Measurements from ENCODE around the gene RAPGEF4. TPM values are rescaled to one million over a fixed set of nuclear protein-coding genes. Genes with fewer than 3 reads are reported as not detected.

The RAPGEF4 gene
- polyA plus RNA-seq, 1 experiment = 0.60 TPM

DNA sequence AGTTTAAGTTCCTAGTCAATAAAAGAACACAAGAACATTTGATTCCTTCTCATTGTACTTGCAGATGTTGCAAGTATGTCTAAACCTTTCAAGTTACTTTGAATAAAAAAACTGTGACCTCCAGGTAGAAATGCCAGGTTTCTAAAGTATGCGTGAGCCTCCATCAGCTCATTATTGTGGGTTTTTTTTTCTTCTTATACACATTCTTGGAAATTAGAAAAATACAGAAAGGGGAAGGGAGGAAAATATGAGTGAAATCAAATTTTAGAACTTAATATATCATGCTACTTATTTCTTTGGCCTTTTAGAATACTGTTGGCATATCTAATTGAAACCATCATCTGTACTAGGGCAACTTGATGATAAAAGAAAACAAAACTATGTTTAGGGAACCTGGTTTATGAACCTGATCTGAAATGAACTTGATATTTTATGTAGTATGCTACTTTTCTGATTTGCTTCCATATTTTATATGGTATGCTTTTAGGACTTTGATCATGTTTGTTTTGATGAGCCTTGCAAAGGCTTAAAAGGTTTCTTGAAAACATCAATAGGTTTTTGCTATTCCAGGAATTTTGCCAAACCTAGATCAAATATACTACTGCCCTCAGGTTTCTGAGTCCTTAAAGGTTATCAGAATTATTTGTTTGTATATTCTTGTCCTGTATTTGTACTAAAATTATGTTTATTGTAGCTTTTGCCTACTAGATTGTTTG, 209.3 kb downstream of the RAPGEF4 start:
- TF ChIP-seq, protein P1, sequence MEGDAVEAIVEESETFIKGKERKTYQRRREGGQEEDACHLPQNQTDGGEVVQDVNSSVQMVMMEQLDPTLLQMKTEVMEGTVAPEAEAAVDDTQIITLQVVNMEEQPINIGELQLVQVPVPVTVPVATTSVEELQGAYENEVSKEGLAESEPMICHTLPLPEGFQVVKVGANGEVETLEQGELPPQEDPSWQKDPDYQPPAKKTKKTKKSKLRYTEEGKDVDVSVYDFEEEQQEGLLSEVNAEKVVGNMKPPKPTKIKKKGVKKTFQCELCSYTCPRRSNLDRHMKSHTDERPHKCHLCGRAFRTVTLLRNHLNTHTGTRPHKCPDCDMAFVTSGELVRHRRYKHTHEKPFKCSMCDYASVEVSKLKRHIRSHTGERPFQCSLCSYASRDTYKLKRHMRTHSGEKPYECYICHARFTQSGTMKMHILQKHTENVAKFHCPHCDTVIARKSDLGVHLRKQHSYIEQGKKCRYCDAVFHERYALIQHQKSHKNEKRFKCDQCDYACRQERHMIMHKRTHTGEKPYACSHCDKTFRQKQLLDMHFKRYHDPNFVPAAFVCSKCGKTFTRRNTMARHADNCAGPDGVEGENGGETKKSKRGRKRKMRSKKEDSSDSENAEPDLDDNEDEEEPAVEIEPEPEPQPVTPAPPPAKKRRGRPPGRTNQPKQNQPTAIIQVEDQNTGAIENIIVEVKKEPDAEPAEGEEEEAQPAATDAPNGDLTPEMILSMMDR (IDR thresholded peaks at IDR 0.05; ENCODE audit: insufficient read depth, low read depth, low read length) = no peak
- DNase-seq (ENCODE audit: low read depth) = no peak
- no peaks in the 10 kb centered on the region for H3K27me3 ChIP-seq (ENCODE audit: control insufficient read depth, insufficient read depth, low read length)
- ChIA-PET POLR2A (no interaction called here), CTCF (interaction anchor here (0.9 kb wide), 1 partner anchor 83 kb away, joined by 3 read pairs; no protein-coding TSS in a partner anchor)
- no peaks in the 10 kb centered on the region for H3K36me3 ChIP-seq (ENCODE audit: control insufficient read depth, insufficient read depth, low read length)
- H3K4me3 ChIP-seq (ENCODE audit: low read depth, low read length) = no peak overlapping the region

DNA sequence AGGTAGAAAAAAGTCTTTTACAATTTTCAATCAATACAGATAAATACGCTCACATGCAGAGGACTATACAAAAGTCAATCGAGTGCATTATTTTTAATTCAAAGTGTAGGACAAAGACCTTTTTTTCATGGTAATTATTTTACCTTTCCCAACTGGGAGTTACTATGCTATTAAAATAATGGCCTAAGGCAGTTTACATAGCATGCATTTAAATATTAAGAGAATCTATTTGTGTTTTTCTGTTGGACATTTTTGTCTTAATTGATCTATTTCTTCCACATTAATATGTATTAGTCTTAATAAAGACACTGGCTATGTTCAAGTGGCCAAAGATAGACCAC, 209.8 kb downstream of the RAPGEF4 start:
- POLR2A ChIA-PET = no interaction called here

DNA sequence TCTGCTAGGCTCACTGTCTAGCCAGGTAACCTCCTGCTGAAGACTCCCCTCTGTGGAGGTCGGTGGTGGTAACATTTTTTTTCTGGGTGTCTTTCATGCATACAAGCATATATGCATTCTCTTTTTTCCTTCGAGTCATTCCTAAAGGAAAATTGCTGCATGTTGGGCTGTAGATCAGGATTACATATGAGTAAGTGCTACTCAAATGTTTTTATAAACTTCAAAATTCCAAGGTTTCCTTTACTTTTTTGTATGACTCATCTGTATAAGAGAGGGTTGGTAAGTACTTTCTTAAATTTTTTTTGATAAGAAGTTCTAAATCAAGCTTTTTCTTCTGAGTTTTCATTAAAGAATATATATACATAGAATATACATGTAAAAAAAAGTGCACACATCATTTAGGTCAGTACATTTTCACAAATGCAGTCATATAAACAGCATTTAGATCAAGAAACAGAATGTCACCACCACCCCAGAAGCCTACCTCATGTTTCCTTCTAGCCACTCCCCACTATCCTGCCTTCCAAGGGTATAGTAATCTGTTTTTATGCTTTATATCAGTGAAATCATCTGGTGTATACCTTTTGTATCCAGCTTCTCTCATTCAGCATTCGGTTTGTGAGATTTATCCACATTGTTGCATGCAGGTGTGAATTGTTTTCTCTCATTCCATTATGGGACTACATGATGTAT, 212.0 kb downstream of the RAPGEF4 start:
- Histone ChIP-seq H3K27me3 (ENCODE audit: control insufficient read depth, insufficient read depth, low read length) (no peaks in the 10 kb centered on the region), H3K4me3 (ENCODE audit: low read depth, low read length) (no peak overlapping the region), H3K36me3 (ENCODE audit: control insufficient read depth, insufficient read depth, low read length) (no peaks in the 10 kb centered on the region)
- CTCF ChIA-PET = interaction anchor here (0.7 to 0.8 kb wide), 3 partner anchors 15 to 141 kb away, joined by 3 read pairs; no protein-coding TSS in a partner anchor
- TF ChIP-seq, protein P1 (IDR thresholded peaks at IDR 0.05; ENCODE audit: insufficient read depth, low read depth, low read length) = no peak
- no peak for DNase-seq (ENCODE audit: low read depth)
- POLR2A ChIA-PET = no interaction called here

More for the DNA sequence above, 209.8 kb downstream of the RAPGEF4 start:
- no peak overlapping the region for H3K4me3 ChIP-seq (ENCODE audit: low read depth, low read length)
- TF ChIP-seq, protein P1 (IDR thresholded peaks at IDR 0.05; ENCODE audit: insufficient read depth, low read depth, low read length) = no peak
- H3K27me3 ChIP-seq (ENCODE audit: control insufficient read depth, insufficient read depth, low read length) = no peaks in the 10 kb centered on the region
- no peak for DNase-seq (ENCODE audit: low read depth)
- no peaks in the 10 kb centered on the region for H3K36me3 ChIP-seq (ENCODE audit: control insufficient read depth, insufficient read depth, low read length)
- CTCF ChIA-PET = no interaction called here

DNA sequence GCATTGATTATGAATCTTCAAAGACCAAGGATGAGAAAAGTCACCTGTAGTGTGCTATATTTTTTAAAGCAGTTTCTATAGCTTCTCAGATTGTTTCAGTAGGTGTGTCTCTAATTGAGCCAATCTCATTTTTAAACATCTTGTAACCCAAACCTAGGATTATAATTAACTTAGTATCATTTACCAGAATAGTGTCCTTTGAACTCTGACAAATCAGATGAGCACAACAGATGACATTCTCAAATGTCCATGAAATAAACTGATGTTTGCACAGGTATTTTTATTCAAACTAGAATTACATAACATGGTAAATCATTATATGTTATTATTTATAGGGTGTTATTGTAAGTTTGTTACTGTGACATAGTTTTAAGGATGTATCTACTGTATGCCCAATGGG, 213.9 kb downstream of the RAPGEF4 start:
- Histone ChIP-seq H3K36me3 (ENCODE audit: control insufficient read depth, insufficient read depth, low read length) (no peaks in the 10 kb centered on the region), H3K27me3 (ENCODE audit: control insufficient read depth, insufficient read depth, low read length) (no peaks in the 10 kb centered on the region), H3K4me3 (ENCODE audit: low read depth, low read length) (no peak overlapping the region)
- ChIA-PET POLR2A (no interaction called here), CTCF (interaction anchor here (0.8 to 1.3 kb wide), 2 partner anchors 10 to 17 kb away, joined by 3 read pairs; no protein-coding TSS in a partner anchor)
- TF ChIP-seq, protein P1 (IDR thresholded peaks at IDR 0.05; ENCODE audit: insufficient read depth, low read depth, low read length) = no peak
- no peak for DNase-seq (ENCODE audit: low read depth)

DNA sequence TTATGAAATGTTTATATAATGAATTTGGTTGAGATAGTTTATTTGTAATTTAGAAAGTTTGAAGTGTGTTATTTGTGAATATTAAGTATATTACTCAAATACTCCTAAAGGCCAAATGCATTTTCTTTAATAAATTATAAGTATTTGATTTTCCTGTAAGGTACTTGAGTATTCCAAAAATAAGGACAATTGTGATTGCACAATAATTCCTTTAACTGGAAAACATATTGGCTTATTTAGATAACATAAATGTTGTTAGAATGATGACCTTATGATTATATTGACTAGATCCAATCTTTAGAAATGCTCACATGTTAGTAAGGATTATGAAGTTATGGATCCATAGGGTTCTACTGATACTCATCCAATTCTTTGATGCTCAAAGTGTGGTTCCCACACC, 214.9 kb downstream of the RAPGEF4 start:
- TF ChIP-seq, protein P1 (IDR thresholded peaks at IDR 0.05; ENCODE audit: insufficient read depth, low read depth, low read length) = no peak
- H3K27me3 ChIP-seq (ENCODE audit: control insufficient read depth, insufficient read depth, low read length) = no peaks in the 10 kb centered on the region
- CTCF ChIA-PET = no interaction called here
- H3K4me3 ChIP-seq (ENCODE audit: low read depth, low read length) = no peak overlapping the region
- no peak for DNase-seq (ENCODE audit: low read depth)
- POLR2A ChIA-PET = no interaction called here
- H3K36me3 ChIP-seq (ENCODE audit: control insufficient read depth, insufficient read depth, low read length) = no peaks in the 10 kb centered on the region
